Natural killer cell (primary cell): ENCODE measurements around the gene KLF18. TPM values are rescaled to one million over a fixed set of nuclear protein-coding genes. Genes with fewer than 3 reads are reported as not detected.
"Not testable (repeated sequence)": the region's sequence is repeated elsewhere in the genome, so short reads cannot be mapped to it uniquely, and the experiment has no call there.

Source experiments
- ATAC-seq, 3 donors: fragments of 150-1000 bp in 2 of 3; fragments of 200-7000 bp in 1 of 3; cut with Tn5 transposase; 1 replicate in 1 of 3; 2 replicates in 2 of 3; pipeline ENCODE4 v1.10.0; 2021; ENCODE audit warnings: mild to moderate bottlenecking in 2 of 3, moderate library complexity in 2 of 3
- DNase-seq, 2 donors: peaks; one replicate each; pipeline versions ENCODE4 v3.0.0 to v3.0.0-alpha.2; 2013 to 2021; ENCODE audit warnings: mixed read lengths in 1 of 2
- H3K27ac ChIP-seq: one replicate; pipeline ENCODE4 v1.5.1; 2013; ENCODE audit warnings: mild to moderate bottlenecking, low read length
- H3K27me3 ChIP-seq: one replicate; pipeline ENCODE4 v1.6.1; 2013; ENCODE audit warnings: low read length; ENCODE audit not compliant: control insufficient read depth, insufficient read depth
- H3K36me3 ChIP-seq: one replicate; pipeline ENCODE4 v1.6.1; 2013; ENCODE audit warnings: low read length; ENCODE audit not compliant: control insufficient read depth, insufficient read depth
- H3K4me1 ChIP-seq: one replicate; pipeline ENCODE4 v1.6.1; 2013; ENCODE audit warnings: low read length; ENCODE audit not compliant: control insufficient read depth, insufficient read depth
- H3K4me3 ChIP-seq: one replicate; pipeline ENCODE4 v1.5.1; 2013; ENCODE audit warnings: low read length
- H3K9me3 ChIP-seq: one replicate; pipeline ENCODE4 v1.6.1; 2013; ENCODE audit warnings: low read length; ENCODE audit not compliant: control insufficient read depth, insufficient read depth
- H3K27ac Mint-ChIP-seq, 2 donors: one replicate each; pipeline ENCODE4 v1.8.0; 2022; ENCODE audit warnings: mild to moderate bottlenecking in 2 of 2, mixed read lengths in 2 of 2, moderate library complexity in 1 of 2
- H3K27me3 Mint-ChIP-seq, 2 donors: one replicate each; pipeline ENCODE4 v1.8.0; 2022; ENCODE audit warnings: low read depth in 2 of 2, mixed read lengths in 2 of 2
- H3K36me3 Mint-ChIP-seq: one replicate; pipeline ENCODE4 v1.8.0; 2022; ENCODE audit warnings: mixed read lengths
- H3K4me1 Mint-ChIP-seq, 2 donors: one replicate each; pipeline ENCODE4 v1.8.0; 2022; ENCODE audit warnings: mixed read lengths in 2 of 2
- H3K4me3 Mint-ChIP-seq: one replicate; pipeline ENCODE4 v1.8.0; 2022; ENCODE audit warnings: mild to moderate bottlenecking, moderate library complexity, mixed read lengths
- H3K9me3 Mint-ChIP-seq, 2 donors: one replicate each; pipeline ENCODE4 v1.8.0; 2022; ENCODE audit warnings: mixed read lengths in 2 of 2
- CTCF ChIP-seq: fragments of 200-600 bp; IDR thresholded peaks from one replicate; pipeline ENCODE4 v1.8.0; 2022; ENCODE audit warnings: antibody characterized with exemption
- WGBS: methylation state at CpG from one replicate; pipeline ENCODE4 v1.1.7; 2013; ENCODE audit warnings: missing lambda C conversion rate; ENCODE audit not compliant: insufficient coverage; 5-methylcytosine and 5-hydroxymethylcytosine counted together
- intact Hi-C: fragments of 100-400 bp; cut with micrococcal nuclease; formaldehyde crosslinking; loops from one replicate; pipeline ENCODE4 v1.14.2; 2022
- total RNA-seq, 4 donors: library from RNA; stranded (reverse); fragments of 120-200 nt in 1 of 4; gene quantifications; one replicate each; pipeline versions ENCODE4 v1.2.3 to v1.2.4, GENCODE V29; 2013 to 2022

The KLF18 gene
- total RNA-seq, 3 donors from 2014 or later (not counting 1 experiment from before 2014, with no cell fraction given) = not detected

GRCh38 chr1:44119525-44119924, 21.9 kb downstream of the KLF18 start:
- Mint-ChIP-seq H3K4me1 (no peaks in the 10 kb centered on the region), H3K27me3 (peaks cover 12 to 33% of the 10 kb centered on the region in 2 donors), H3K27ac (no peak overlapping the region), H3K4me3 (no peak overlapping the region), H3K9me3 (no peaks in the 10 kb centered on the region), H3K36me3 (no peaks in the 10 kb centered on the region)
- no peak for TF ChIP-seq CTCF
- Histone ChIP-seq H3K36me3 (no peaks in the 10 kb centered on the region), H3K4me3 (no peak overlapping the region), H3K27me3 (no peaks in the 10 kb centered on the region), H3K9me3 (no peaks in the 10 kb centered on the region), H3K27ac (no peak overlapping the region), H3K4me1 (no peaks in the 10 kb centered on the region)
- 84% methylated on average over 6 of the region's 6 CpGs for WGBS
- DNase-seq (no peak), ATAC-seq (no peak)
- intact Hi-C loops = no loop called here

- Mint-ChIP-seq H3K36me3 (no peaks in the 10 kb centered on the region), H3K27ac (no peak within 1 kb of the TSS), H3K27me3 (peaks cover 12 to 30% of the 10 kb centered on the region in 2 donors), H3K4me1 (no peaks in the 10 kb centered on the region), H3K9me3 (no peaks in the 10 kb centered on the region), H3K4me3 (no peak within 1 kb of the TSS)
- Histone ChIP-seq H3K4me3 (no peak within 1 kb of the TSS), H3K27ac (no peak within 1 kb of the TSS), H3K4me1 (no peaks in the 10 kb centered on the region), H3K27me3 (no peaks in the 10 kb centered on the region), H3K36me3 (no peaks in the 10 kb centered on the region), H3K9me3 (no peaks in the 10 kb centered on the region)
- WGBS = 97% methylated on average over 25 of the region's 25 CpGs
- intact Hi-C loops = no loop called here
- no peak for TF ChIP-seq CTCF
- DNase-seq = no peak
- no peak for ATAC-seq
Observed at GRCh38 chr1:44118682-44119081, 22.7 kb downstream of the KLF18 start, which contains the start of gene KLF17. Gene KLF17 (plus strand): TSS chr1:44118821. CDS start chr1:44118908, 87 bp downstream.

- H3K36me3 ChIP-seq, H3K27ac ChIP-seq, H3K4me1 ChIP-seq, H3K4me3 Mint-ChIP-seq, DNase-seq, ATAC-seq, H3K4me3 ChIP-seq, H3K27ac Mint-ChIP-seq, intact Hi-C loops, H3K36me3 Mint-ChIP-seq, H3K9me3 ChIP-seq, H3K9me3 Mint-ChIP-seq, H3K27me3 ChIP-seq, H3K4me1 Mint-ChIP-seq: not testable (repeated sequence)
- 97% methylated on average over 10 of the region's 10 CpGs for WGBS
- H3K27me3 Mint-ChIP-seq = peaks cover 9 to 21% of the 10 kb centered on the region in 2 donors
Observed at GRCh38 chr1:44117272-44117671, 24.2 kb downstream of the KLF18 start.

- 89% methylated on average over 7 of the region's 7 CpGs for WGBS
- Histone ChIP-seq H3K4me3 (no peak overlapping the region), H3K27me3 (no peaks in the 10 kb centered on the region), H3K4me1 (no peaks in the 10 kb centered on the region), H3K9me3 (no peaks in the 10 kb centered on the region), H3K27ac (no peak overlapping the region), H3K36me3 (no peaks in the 10 kb centered on the region)
- Mint-ChIP-seq H3K4me1 (no peaks in the 10 kb centered on the region), H3K4me3 (no peak overlapping the region), H3K27ac (no peak overlapping the region), H3K27me3 (no peaks in the 10 kb centered on the region), H3K9me3 (no peaks in the 10 kb centered on the region), H3K36me3 (no peaks in the 10 kb centered on the region)
- no peak for ATAC-seq
- intact Hi-C loops = no loop called here
- DNase-seq = no peak
- TF ChIP-seq CTCF = no peak
Observed at GRCh38 chr1:44114098-44114497, 27.3 kb downstream of the KLF18 start.
